HepG2 (cell line): ENCODE data around the gene CD2. TPM values are rescaled to one million over a fixed set of nuclear protein-coding genes. Genes with fewer than 3 reads are reported as not detected.

Experiments
- ATAC-seq: fragments of 200-7000 bp; cut with Tn5 transposase; 3 replicates; pipeline ENCODE4 v1.9.1; 2020; ENCODE audit warnings: mild to moderate bottlenecking, moderate library complexity
- BruUV-seq: library from RNA; stranded (reverse); fragments of 400-500 nt; replicated peaks from 2 replicates; lab custom pipeline; 2021; lab: Mats Ljungman, UMichigan
- CTCF ChIA-PET: fragments of 300-600 bp; formaldehyde crosslinking; extraction: SDS; loops from one replicate; lab custom pipeline; 2021; ENCODE audit warnings: low total read pairs, inconsistent platforms, low intra/inter-chr PET ratio; lab: Yijun Ruan, JAX
- POLR2A ChIA-PET: fragments of 350-600 bp; sonication (Branson Sonifier 250); formaldehyde crosslinking; loops from one replicate; lab custom pipeline; 2020; ENCODE audit warnings: antibody characterized with exemption, inconsistent platforms; lab: Yijun Ruan, JAX
- DNase-seq: peaks from one replicate; pipeline ENCODE4 v3.0.0-alpha.2; 2015; ENCODE audit warnings: low spot score
- FAIRE-seq: peaks from 3 replicates; lab custom pipeline; 2011; peaks lifted over from hg19 to GRCh38; lab: Jason Lieb, UNC
- H2AFZ ChIP-seq: one replicate; pipeline ENCODE4 v1.6.1; 2011; ENCODE audit warnings: low read length, inconsistent platforms
- H3K27ac ChIP-seq: fragments of 300-600 bp; 3 replicates; pipeline ENCODE4 v1.8.0; 2011; ENCODE audit warnings: mixed run types, mild to moderate bottlenecking, mixed read lengths, low read length, inconsistent platforms; ENCODE audit not compliant: insufficient read depth; ENCODE audit errors: extremely low read length
- H3K27me3 ChIP-seq, 2 experiments: fragments of 200-600 bp in 1 of 2; 2 replicates in 1 of 2; 3 replicates in 1 of 2; pipeline versions ENCODE4 v1.6.0 to v1.8.0; 2011; ENCODE audit warnings: low read length in 2 of 2, mild to moderate bottlenecking in 2 of 2, moderate library complexity in 2 of 2, inconsistent platforms in 1 of 2; ENCODE audit not compliant: insufficient read depth in 2 of 2, control insufficient read depth in 1 of 2
- H3K36me3 ChIP-seq, 2 experiments: fragments of 200-600 bp in 1 of 2; replicated peaks in 1 of 2; 2 replicates in 1 of 2; 3 replicates in 1 of 2; pipeline versions ENCODE4 v1.5.1 to v1.8.0; 2011; ENCODE audit warnings: low read length in 2 of 2, inconsistent platforms in 1 of 2; ENCODE audit not compliant: insufficient read depth in 2 of 2, control insufficient read depth in 1 of 2
- H3K4me1 ChIP-seq: 2 replicates; pipeline ENCODE4 v1.5.1; 2012; ENCODE audit warnings: low read length, inconsistent platforms; ENCODE audit not compliant: insufficient read depth
- H3K4me2 ChIP-seq: 2 replicates; pipeline ENCODE4 v1.6.0; 2011; ENCODE audit warnings: low read depth, low read length, inconsistent platforms
- H3K4me3 ChIP-seq, 3 experiments: fragments of 200-600 bp in 1 of 3; sonication (generic), shearing (Covaris generic) in 1 of 3; replicated peaks in 1 of 3; 2 replicates each; pipeline ENCODE4 v1.5.1; 2011 to 2016; ENCODE audit warnings: low read length in 3 of 3, inconsistent platforms in 2 of 3, low read depth in 2 of 3, mild to moderate bottlenecking in 2 of 3, control low read depth in 1 of 3, mixed read lengths in 1 of 3; ENCODE audit not compliant: insufficient read depth in 1 of 3
- H3K79me2 ChIP-seq: one replicate; pipeline ENCODE4 v1.6.1; 2011; ENCODE audit warnings: low read length, inconsistent platforms; ENCODE audit not compliant: insufficient read depth
- H3K9ac ChIP-seq: 2 replicates; pipeline ENCODE4 v1.6.0; 2011; ENCODE audit warnings: mild to moderate bottlenecking, low read depth, low read length, inconsistent platforms; ENCODE audit not compliant: insufficient read depth
- H3K9me3 ChIP-seq: 2 replicates; pipeline ENCODE4 v1.5.1; 2012; ENCODE audit warnings: mild to moderate bottlenecking, low read length
- H4K20me1 ChIP-seq: 2 replicates; pipeline ENCODE4 v1.6.0; 2011; ENCODE audit warnings: inconsistent platforms, mild to moderate bottlenecking, low read length, moderate library complexity; ENCODE audit not compliant: insufficient read depth
- ARNT ChIP-seq: fragments of 450-650 bp; IDR thresholded peaks from 2 replicates; pipeline ENCODE4 v1.6.1; 2017
- ATRX ChIP-seq: sonication (generic); formaldehyde crosslinking; IDR thresholded peaks from 2 replicates; pipeline ENCODE4 v1.4.0; 2020; ENCODE audit warnings: missing genetic modification reagents, borderline replicate concordance
- HOMEZ ChIP-seq: IDR thresholded peaks from 2 replicates; pipeline ENCODE4 v1.6.1; 2016; ENCODE audit warnings: low read depth
- ISX ChIP-seq: sonication (generic); formaldehyde crosslinking; conservative IDR thresholded peaks from 2 replicates; pipeline ENCODE4 v1.5.0; 2020; ENCODE audit warnings: missing genetic modification reagents
- KLF15 ChIP-seq: sonication (generic); formaldehyde crosslinking; IDR thresholded peaks from 2 replicates; pipeline ENCODE4 v1.8.1; 2023; ENCODE audit warnings: borderline replicate concordance, mild to moderate bottlenecking, inconsistent platforms, missing genetic modification reagents, mixed read lengths
- LRRFIP1 ChIP-seq: sonication (generic); formaldehyde crosslinking; conservative IDR thresholded peaks from 2 replicates; pipeline ENCODE4 v1.4.0; 2020; ENCODE audit warnings: missing genetic modification reagents
- SALL2 ChIP-seq: sonication (generic); formaldehyde crosslinking; IDR thresholded peaks from 2 replicates; pipeline ENCODE4 v1.8.1; 2023; ENCODE audit warnings: mild to moderate bottlenecking, missing genetic modification reagents, inconsistent platforms
- TCF7L2 ChIP-seq: IDR thresholded peaks from 2 replicates; pipeline ENCODE4 v1.6.1; 2011; ENCODE audit warnings: mild to moderate bottlenecking, low read depth, low read length, moderate library complexity
- ZUFSP ChIP-seq: sonication (generic); formaldehyde crosslinking; IDR thresholded peaks from 2 replicates; pipeline ENCODE4 v1.9.0; 2021; ENCODE audit warnings: missing genetic modification reagents, mild to moderate bottlenecking, borderline replicate concordance
- WGBS: methylation state at CpG from one replicate; pipeline ENCODE4 v1.1.6; 2017; ENCODE audit warnings: low lambda C conversion rate; 5-methylcytosine and 5-hydroxymethylcytosine counted together
- in situ Hi-C: cut with HindIII; loops from 2 replicates; pipeline ENCODE4 v1.10.0; 2017; ENCODE audit warnings: low pct_unique_long_range_greater_than_20kb; ENCODE audit not compliant: extremely low pct_ligation_motif_present
- intact Hi-C: fragments of 100-400 bp; cut with micrococcal nuclease; formaldehyde crosslinking; loops from one replicate; pipeline ENCODE4 v1.10.0; 2022; ENCODE audit not compliant: unreplicated experiment
- polyA plus RNA-seq, 8 experiments: library from polyadenylated mRNA; depleted of rRNA in 3 of 8; stranded (reverse) in 7 of 8; unstranded in 1 of 8; fragments of >200 nt; fragmentation: Illumina TruSeq in 4 of 8; extraction: Trizol in 4 of 8; gene quantifications; 2 replicates each; pipeline versions ENCODE4 v1.2.1 to v1.2.3, GENCODE V29; 2011 to 2016; ENCODE audit warnings: low read depth in 4 of 8, missing spikeins in 1 of 8, mixed read lengths in 1 of 8; ENCODE audit not compliant: insufficient read depth in 1 of 8
- total RNA-seq, 5 experiments: library from RNA; depleted of rRNA; stranded (reverse); fragments of >200 nt; fragmentation: Illumina TruSeq; extraction: Trizol; gene quantifications; 2 replicates each; pipeline ENCODE4 v1.2.3, GENCODE V29; 2016; ENCODE audit warnings: low read depth in 1 of 5

The CD2 gene
- total and polyA plus RNA-seq, 2 of the 13 experiments (the other 11 are each of a cell fraction or from before 2014, with no cell fraction given), result not detected

GRCh38 chr1:116739371-116740012, 14.7 kb upstream of the CD2 start:
- FAIRE-seq (no peak), ATAC-seq (no peak), DNase-seq (no peak)
- Histone ChIP-seq H3K27ac (no peak overlapping the region), H3K9me3 (peaks cover 17% of the 10 kb centered on the region), H3K4me2 (no peak overlapping the region), H3K27me3 (no peaks in the 10 kb centered on the region), H4K20me1 (no peaks in the 10 kb centered on the region), H3K4me1 (no peaks in the 10 kb centered on the region), H3K36me3 (no peaks in the 10 kb centered on the region), H3K4me3 (no peak overlapping the region), H3K79me2 (no peaks in the 10 kb centered on the region), H2AFZ (no peak overlapping the region), H3K9ac (no peak overlapping the region)
- intact Hi-C loops (no loop called here), in situ Hi-C loops (loop anchor here (5.0 to 10.0 kb wide), 2 partner anchors 75 to 318 kb away; no protein-coding TSS in a partner anchor)
- no TSS peak for BruUV-seq
- ChIA-PET CTCF (no interaction called here), POLR2A (no interaction called here)
- TF ChIP-seq ISX (CRISPR knock-in tag), result no peak
- no peak for TF ChIP-seq KLF15
- no peak for TF ChIP-seq ARNT
- no peak for TF ChIP-seq ZUFSP
- TF ChIP-seq TCF7L2, result no peak
- TF ChIP-seq ATRX (CRISPR knock-in tag), result no peak
- no peak for TF ChIP-seq SALL2 (CRISPR knock-in tag)
- TF ChIP-seq HOMEZ (CRISPR knock-in tag), result no peak
- TF ChIP-seq LRRFIP1 (CRISPR knock-in tag), result no peak
- WGBS, result 33% methylated on average over 7 of the region's 7 CpGs
